HG03558 (cell line): ENCODE data around the gene SPRYD4.
"Not testable (repeated sequence)": the region's sequence is repeated elsewhere in the genome, so short reads cannot be mapped to it uniquely, and the experiment has no call there.

Experiments
- ATAC-seq: cut with Tn5 transposase; IDR thresholded peaks from one replicate; pipeline ENCODE4 v1.9.1; 2021; ENCODE audit warnings: moderate number of reproducible peaks; ENCODE audit not compliant: unreplicated experiment; ENCODE audit errors: extremely low read depth

Gene SPRYD4

GRCh38 chr12:56468216-56469006 is at the start of gene SPRYD4:
SPRYD4 (plus strand) TSS chr12:56468578; CDS start chr12:56468592, 14 bp downstream.
- ATAC-seq = peak; percentile 79

GRCh38 chr12:56420411-56420810 is 48.0 kb upstream of the SPRYD4 start:
- ATAC-seq = no peak

DNA sequence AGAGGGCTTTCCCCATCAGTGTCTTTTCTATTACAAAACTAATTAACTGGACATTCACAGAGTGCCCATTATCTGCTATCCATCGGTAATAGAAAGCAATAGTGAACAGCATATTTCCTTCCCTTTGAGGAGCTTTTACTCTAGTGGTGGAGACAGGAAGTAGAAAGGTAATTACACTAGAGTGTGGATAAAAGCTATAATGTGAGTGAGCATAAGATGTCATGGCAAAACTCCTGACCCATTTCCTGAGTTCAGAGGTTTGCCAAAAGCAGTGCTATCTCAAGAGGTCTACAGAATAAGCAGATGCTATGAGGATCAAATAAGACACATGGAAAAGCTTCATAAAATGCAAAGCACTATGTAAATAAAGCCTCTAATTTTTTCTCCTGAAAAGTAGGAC is 43.2 kb upstream of the SPRYD4 start:
- no peak for ATAC-seq

GRCh38 chr12:56425940-56426438 is 42.4 kb upstream of the SPRYD4 start:
- ATAC-seq = no peak

- no peak for ATAC-seq
These were observed 37.1 kb upstream of the SPRYD4 start for GRCh38 chr12:56431288-56431687.

- ATAC-seq = no peak
These were observed 36.5 kb upstream of the SPRYD4 start for GRCh38 chr12:56431850-56432249.

GRCh38 chr12:56434828-56435227 is 33.5 kb upstream of the SPRYD4 start:
- no peak for ATAC-seq

GRCh38 chr12:56437430-56438176 is 30.8 kb upstream of the SPRYD4 start:
- no peak for ATAC-seq

- ATAC-seq = not testable (repeated sequence)
These were observed 25.2 kb upstream of the SPRYD4 start for GRCh38 chr12:56443208-56443607.

DNA sequence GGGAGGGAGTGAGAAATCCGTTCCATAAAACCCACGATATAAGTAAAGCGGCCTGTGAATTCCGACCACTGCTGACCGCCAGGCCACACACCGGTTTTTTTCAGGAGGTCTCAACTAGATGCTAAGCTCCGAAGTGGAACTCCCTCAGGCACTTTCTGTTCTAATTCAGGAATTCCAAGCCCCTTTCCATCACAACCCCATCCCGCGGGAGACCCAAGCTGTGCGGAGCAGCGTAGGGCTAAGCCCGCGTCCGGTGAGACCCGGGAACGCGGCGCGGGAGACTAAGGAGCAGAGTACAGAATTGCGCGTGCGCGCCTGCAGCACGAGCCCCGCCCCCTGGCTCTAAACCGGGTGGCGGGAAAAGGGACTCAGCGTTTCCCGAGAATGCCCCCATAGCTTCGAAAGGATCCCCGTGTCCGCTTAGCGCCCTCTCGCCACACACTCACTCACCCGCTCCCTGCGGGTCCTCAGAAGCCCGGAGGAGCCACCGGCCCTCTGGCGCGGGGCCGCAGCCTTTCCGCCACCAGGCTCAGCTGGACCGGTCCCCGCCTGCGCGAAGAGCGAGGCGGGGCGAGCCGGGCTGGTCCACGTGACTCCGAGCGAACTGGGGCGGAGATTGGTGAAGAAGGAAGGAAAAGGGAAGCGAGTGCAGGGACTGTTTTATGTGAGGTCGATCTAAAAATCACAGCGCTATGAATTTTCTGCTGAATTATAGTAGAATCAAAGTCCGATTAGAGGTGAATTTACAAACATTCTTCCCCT is 19.3 kb upstream of the SPRYD4 start, which contains the start of gene TIMELESS:
Gene TIMELESS, minus strand, starts transcription at position 567 of the 762 bp plus-strand sequence. CDS start 15,256 bp downstream, outside the sequence.
- ATAC-seq = peak; percentile 82

DNA sequence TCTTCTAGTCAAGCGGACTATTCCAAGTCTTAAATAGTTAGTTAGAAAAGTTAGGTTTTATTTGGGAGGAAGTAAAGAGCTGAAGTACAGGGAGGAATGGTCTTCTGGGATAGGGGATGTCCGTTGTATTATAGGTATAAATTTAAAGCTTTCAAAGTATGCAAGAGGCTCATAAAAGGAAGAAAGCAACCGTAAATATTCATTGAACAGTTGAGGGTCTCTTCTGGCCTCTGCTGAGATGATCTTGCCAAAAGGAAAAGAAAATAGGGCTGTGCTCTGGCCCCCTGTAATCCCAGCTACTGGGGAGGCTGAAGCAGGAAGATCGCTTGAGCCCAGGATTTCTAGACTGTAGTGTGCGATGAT is 18.8 kb upstream of the SPRYD4 start:
- ATAC-seq = no peak

GRCh38 chr12:56450241-56450640 is 18.1 kb upstream of the SPRYD4 start:
- no peak for ATAC-seq

DNA sequence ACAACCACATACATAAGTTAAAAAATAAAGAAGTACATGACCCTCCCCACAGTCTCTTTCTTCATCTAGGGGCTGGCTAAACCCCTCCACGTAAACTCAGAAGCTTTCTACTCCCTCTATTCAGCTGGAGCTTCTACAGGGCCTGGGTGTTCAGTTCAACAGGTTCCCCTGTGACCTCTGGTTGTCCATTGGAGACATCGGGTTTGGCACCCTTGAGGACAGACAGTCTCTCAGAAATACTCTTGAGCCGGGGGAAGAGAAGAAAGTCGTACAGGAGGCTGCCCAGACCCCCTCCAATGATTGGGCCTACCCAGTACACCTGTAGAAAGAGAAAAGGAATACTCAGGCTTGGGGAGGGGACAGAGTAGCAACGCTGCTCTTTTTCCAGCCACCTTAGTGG is 17.2 kb upstream of the SPRYD4 start:
- no peak for ATAC-seq

GRCh38 chr12:56454557-56454956 is 13.8 kb upstream of the SPRYD4 start, which contains the start of gene MIP:
MIP (minus strand) TSS chr12:56454657; CDS start chr12:56454613, 44 bp downstream.
- ATAC-seq = no peak

DNA sequence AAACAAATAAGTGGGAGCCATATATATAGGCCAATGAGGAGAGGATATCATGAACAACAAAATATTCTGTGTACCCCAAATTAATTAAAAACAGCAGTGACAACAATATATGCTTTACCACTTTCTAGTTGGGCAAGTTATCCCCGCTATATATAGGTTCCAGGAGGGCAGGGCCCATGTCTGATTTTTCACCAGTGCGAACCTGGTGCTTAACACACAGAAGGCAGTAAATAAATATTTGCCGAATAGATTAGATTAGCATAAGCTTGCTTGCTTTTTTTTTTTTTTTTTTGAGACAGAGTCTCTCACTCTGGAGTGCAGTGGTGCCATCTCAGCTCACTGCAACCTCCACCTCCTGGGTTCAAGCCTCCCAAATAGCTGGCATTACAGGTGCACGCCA is 10.6 kb upstream of the SPRYD4 start:
- ATAC-seq = no peak

DNA sequence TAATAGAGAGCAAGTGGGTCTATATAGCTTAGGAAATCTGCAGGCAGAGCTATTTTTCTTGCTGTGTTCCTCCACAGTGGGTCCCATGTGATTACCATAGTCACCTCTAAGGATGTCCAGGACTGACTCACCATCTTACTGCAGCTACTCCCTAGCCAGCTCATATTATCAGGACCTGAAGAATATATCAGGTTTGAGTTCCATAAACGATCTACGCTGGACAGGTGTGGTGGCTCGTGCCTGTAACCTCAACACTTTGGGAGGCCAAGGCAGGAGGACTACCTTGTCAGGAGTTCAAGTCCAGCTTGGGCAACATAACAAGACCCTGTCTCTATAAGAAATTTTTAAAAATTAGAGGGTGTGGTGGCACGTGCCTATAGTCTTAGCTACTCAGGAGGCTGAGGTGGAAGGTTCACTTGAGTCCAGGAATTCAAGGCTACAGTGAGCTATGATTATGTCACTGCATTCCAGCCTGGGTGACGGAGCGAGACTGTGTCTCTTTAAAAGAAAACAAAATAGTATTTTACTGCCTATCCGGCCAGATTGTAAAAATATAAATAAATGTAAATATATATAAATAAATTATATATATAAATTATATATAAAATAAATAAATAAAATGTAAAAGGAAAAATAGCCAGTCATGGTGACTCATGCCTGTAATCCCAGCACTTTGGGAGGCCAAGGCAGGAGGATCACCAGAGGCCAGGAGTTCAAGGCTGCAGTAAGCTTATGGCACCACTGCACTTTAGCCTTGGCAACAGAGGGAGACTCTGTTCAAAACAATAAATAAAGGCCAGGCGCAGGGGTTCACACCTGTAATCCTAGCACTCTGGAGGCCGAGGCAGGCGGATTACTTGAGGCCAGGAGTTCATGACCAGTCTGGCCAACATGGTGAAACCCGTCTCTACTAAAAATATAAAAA is 6.9 kb upstream of the SPRYD4 start:
- no peak for ATAC-seq

DNA sequence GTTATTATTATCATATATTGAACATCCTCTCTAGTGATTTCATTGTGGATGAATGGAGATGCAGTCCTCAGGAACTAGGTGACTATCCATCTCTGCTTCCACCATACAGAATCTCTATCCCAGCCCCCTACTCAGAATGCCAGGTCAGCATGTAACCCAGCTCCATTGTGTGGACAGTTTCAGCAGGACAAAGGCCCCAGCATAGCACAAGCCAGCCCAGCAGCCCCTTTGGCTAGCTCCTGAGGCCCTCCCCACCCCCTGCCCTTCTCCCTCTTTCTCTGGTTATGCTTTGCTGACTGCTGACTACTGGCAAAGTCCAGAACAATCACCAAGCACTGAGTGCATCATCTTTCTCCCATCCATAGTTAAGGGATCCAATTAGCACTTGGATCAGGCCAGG is 5.8 kb upstream of the SPRYD4 start:
- no peak for ATAC-seq

DNA sequence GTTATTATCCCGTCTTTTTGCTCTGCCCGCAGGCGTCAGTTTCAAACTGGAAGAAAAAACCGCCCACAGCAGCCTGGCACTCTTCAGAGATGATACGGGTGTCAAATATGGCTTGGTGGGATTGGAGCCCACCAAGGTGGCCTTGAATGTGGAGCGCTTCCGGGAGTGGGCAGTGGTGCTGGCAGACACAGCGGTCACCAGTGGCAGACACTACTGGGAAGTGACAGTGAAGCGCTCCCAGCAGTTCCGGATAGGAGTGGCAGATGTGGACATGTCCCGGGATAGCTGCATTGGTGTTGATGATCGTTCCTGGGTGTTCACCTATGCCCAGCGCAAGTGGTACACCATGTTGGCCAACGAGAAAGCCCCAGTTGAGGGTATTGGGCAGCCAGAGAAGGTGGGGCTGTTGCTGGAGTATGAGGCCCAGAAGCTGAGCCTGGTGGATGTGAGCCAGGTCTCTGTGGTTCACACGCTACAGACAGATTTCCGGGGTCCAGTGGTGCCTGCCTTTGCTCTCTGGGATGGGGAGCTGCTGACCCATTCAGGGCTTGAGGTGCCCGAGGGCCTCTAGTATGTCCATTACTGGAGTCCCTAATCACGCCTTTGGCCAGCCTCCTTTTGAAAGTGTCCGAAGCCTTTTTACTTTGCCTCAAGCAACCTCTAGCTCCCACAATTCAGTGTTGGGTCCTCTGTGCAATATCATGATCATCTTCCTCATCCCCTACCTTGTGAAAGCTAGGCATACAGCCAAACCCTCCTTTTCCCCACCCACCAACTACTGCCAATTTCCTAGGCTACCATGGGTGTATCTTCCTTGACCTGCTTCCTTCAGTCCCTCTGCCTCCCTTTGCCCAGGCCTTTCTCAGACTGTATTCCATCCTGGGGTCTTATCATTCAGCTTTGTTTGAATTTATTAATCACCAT is 891 bp downstream of the SPRYD4 start:
- ATAC-seq = no peak
